GM06990 (cell line): ENCODE results near the gene TNPO1.

Experiments
- DNase-seq: peaks from one replicate; pipeline ENCODE4 v3.0.0-alpha.2; 2011; ENCODE audit not compliant: insufficient read length; ENCODE audit errors: extremely low read depth
- H3K27me3 ChIP-seq: replicated peaks from 2 replicates; pipeline ENCODE4 v1.6.0; 2011; ENCODE audit warnings: low read length; ENCODE audit not compliant: control insufficient read depth, insufficient read depth
- H3K36me3 ChIP-seq: 2 replicates; pipeline ENCODE4 v1.5.1; 2011; ENCODE audit warnings: low read length; ENCODE audit not compliant: control insufficient read depth, insufficient read depth
- H3K4me3 ChIP-seq: replicated peaks from 2 replicates; pipeline ENCODE4 v1.5.1; 2011; ENCODE audit warnings: low read depth, mild to moderate bottlenecking, control low read depth, low read length
- CTCF ChIP-seq: IDR thresholded peaks from 2 replicates; pipeline ENCODE4 v1.5.1; 2011; ENCODE audit warnings: low read length, control low read depth, mild to moderate bottlenecking, inconsistent platforms; ENCODE audit not compliant: insufficient read depth, poor library complexity, severe bottlenecking

The TNPO1 gene

GRCh38 chr5:72936893-72937292, 120.4 kb downstream of the TNPO1 start:
- no peak for TF ChIP-seq CTCF

GRCh38 chr5:72937517-72938061, 121.1 kb downstream of the TNPO1 start:
- no peak for TF ChIP-seq CTCF
- DNase-seq: no peak
- no peaks in the 10 kb centered on the region for H3K36me3 ChIP-seq
- no peaks in the 10 kb centered on the region for H3K27me3 ChIP-seq
- no peak overlapping the region for H3K4me3 ChIP-seq

More at GRCh38 chr5:72936893-72937292, 120.4 kb downstream of the TNPO1 start:
- DNase-seq: no peak
- no peaks in the 10 kb centered on the region for H3K36me3 ChIP-seq
- H3K27me3 ChIP-seq: no peaks in the 10 kb centered on the region
- no peak overlapping the region for H3K4me3 ChIP-seq

GRCh38 chr5:72938206-72938605, 121.7 kb downstream of the TNPO1 start:
- DNase-seq: no peak
- TF ChIP-seq CTCF: no peak
- Histone ChIP-seq H3K27me3 (no peaks in the 10 kb centered on the region), H3K4me3 (no peak overlapping the region), H3K36me3 (no peaks in the 10 kb centered on the region)

- no peak for TF ChIP-seq CTCF
- DNase-seq: no peak
- H3K27me3 ChIP-seq: no peaks in the 10 kb centered on the region
- no peak overlapping the region for H3K4me3 ChIP-seq
- no peaks in the 10 kb centered on the region for H3K36me3 ChIP-seq
These were observed 123.6 kb downstream of the TNPO1 start for GRCh38 chr5:72940082-72940481.

- no peak for DNase-seq
- H3K36me3 ChIP-seq: no peaks in the 10 kb centered on the region
- H3K27me3 ChIP-seq: no peaks in the 10 kb centered on the region
- TF ChIP-seq CTCF: no peak
- H3K4me3 ChIP-seq: no peak overlapping the region
These were observed 126.8 kb downstream of the TNPO1 start for GRCh38 chr5:72943307-72943706.

- TF ChIP-seq CTCF: no peak
- Histone ChIP-seq H3K4me3 (no peak overlapping the region), H3K36me3 (no peaks in the 10 kb centered on the region), H3K27me3 (no peaks in the 10 kb centered on the region)
- no peak for DNase-seq
These were observed 131.0 kb downstream of the TNPO1 start for GRCh38 chr5:72947498-72947897.
